Measurements from ENCODE around the gene STK40. TPM values are rescaled to one million over a fixed set of nuclear protein-coding genes. Genes with fewer than 3 reads are reported as not detected.
A peak's percentile ranks its signal among the peaks of the same experiment; 100 is the strongest.

STK40 gene
- total and polyA plus RNA-seq, 2 experiments from 2014 or later: 8.1 to 20.2 TPM

DNA sequence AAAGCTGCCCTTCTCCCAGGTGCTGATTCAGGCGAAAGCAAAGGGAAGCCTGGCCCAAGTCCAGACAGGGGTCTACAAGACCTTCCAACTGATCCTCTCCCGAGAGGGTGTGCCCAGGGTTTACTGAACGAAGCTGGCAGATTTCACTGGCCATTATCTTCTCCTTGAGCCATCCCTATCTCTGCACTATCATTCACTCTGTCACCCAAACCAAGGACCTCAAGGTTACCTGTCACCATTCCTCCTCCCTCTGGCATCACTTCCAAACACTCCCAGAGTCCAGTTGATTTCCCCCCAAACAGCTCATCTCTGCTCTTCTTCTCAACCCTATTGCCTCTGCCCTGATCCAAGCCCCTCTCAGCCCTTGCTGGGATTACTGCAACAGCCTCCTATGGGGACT is 4.9 kb downstream of the STK40 start:
- H3K79me2 ChIP-seq (replicated peaks; ENCODE audit: insufficient read depth): peaks cover 94% of the 10 kb centered on the region
- 0 out of 2 replicates have a peak overlapping the region, but pooled peaks have one; percentile 31 for H3K4me2 ChIP-seq
- H2AFZ ChIP-seq: no peak overlapping the region
- no peak for DNase-seq (ENCODE audit: low spot score)
- peaks cover 11% of the 10 kb centered on the region for H3K27me3 Mint-ChIP-seq (ENCODE audit: insufficient read depth, low read depth, poor library complexity)
- H3K9me3 Mint-ChIP-seq: no peaks in the 10 kb centered on the region
- no peak for ATAC-seq
- H3K4me1 Mint-ChIP-seq: peaks cover 34% of the 10 kb centered on the region
- peaks cover 4% of the 10 kb centered on the region for H3K36me3 Mint-ChIP-seq (ENCODE audit: low read depth)
- H3K27ac ChIP-seq (ENCODE audit: low read depth): 0 out of 2 replicates have a peak overlapping the region, but pooled peaks have one; percentile 45
- peak overlapping the region; percentile 28 for H3K27ac Mint-ChIP-seq
- H3K27me3 ChIP-seq (ENCODE audit: insufficient read depth): no peaks in the 10 kb centered on the region
- H3F3A ChIP-seq (replicated peaks; ENCODE audit: low read depth): peaks cover 10% of the 10 kb centered on the region; the same call in 1 of the 2 replicates
- no peak overlapping the region for H3K4me3 Mint-ChIP-seq
- no peaks in the 10 kb centered on the region for H3K9me2 ChIP-seq (ENCODE audit: insufficient read depth)
- H3K4me1 ChIP-seq (ENCODE audit: insufficient read depth): peaks cover 7% of the 10 kb centered on the region
- no peak overlapping the region for H3K4me3 ChIP-seq
- no peak for TF ChIP-seq JUNB (IDR thresholded peaks at IDR 0.05; ENCODE audit: unreplicated experiment)
- TF ChIP-seq, protein P1, sequence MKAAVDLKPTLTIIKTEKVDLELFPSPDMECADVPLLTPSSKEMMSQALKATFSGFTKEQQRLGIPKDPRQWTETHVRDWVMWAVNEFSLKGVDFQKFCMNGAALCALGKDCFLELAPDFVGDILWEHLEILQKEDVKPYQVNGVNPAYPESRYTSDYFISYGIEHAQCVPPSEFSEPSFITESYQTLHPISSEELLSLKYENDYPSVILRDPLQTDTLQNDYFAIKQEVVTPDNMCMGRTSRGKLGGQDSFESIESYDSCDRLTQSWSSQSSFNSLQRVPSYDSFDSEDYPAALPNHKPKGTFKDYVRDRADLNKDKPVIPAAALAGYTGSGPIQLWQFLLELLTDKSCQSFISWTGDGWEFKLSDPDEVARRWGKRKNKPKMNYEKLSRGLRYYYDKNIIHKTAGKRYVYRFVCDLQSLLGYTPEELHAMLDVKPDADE (IDR thresholded peaks at IDR 0.05): no peak
- no peak for TF ChIP-seq EZH2phosphoT487 (IDR thresholded peaks at IDR 0.05; ENCODE audit: unreplicated experiment)
- TF ChIP-seq, protein P2, sequence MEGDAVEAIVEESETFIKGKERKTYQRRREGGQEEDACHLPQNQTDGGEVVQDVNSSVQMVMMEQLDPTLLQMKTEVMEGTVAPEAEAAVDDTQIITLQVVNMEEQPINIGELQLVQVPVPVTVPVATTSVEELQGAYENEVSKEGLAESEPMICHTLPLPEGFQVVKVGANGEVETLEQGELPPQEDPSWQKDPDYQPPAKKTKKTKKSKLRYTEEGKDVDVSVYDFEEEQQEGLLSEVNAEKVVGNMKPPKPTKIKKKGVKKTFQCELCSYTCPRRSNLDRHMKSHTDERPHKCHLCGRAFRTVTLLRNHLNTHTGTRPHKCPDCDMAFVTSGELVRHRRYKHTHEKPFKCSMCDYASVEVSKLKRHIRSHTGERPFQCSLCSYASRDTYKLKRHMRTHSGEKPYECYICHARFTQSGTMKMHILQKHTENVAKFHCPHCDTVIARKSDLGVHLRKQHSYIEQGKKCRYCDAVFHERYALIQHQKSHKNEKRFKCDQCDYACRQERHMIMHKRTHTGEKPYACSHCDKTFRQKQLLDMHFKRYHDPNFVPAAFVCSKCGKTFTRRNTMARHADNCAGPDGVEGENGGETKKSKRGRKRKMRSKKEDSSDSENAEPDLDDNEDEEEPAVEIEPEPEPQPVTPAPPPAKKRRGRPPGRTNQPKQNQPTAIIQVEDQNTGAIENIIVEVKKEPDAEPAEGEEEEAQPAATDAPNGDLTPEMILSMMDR (conservative IDR thresholded peaks at IDR 0.05; ENCODE audit: low read depth in 2 of 2): no peak
- H3K36me3 ChIP-seq (ENCODE audit: insufficient read depth): no peaks in the 10 kb centered on the region
- H4K20me1 ChIP-seq (replicated peaks; ENCODE audit: insufficient read depth): peaks cover 40% of the 10 kb centered on the region

DNA sequence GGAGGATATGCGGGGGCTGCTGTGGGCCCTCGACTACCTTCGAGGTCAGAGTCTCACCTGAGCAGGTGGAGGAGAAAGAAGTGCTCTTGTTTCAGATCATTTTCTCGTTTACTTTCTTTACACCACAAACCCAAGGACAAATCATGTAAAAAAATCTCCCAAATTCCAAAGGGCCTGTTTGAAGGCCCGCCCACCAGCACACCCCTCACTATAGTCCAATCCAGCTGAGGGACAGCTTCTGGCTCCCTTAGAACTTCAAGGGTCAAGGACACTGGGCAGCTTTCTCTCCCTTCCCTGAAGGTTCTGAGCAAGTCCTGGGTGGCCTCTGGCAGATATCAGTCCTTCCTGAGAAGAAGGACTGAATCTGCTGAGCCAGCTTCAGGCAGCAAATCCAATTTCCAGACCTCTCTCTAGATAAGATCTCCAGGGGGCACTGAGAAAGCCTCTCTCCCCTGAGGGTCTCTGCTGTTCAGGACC is 5.5 kb downstream of the STK40 start:
- Mint-ChIP-seq H3K4me1 (peaks cover 34% of the 10 kb centered on the region), H3K9me3 (no peaks in the 10 kb centered on the region), H3K36me3 (ENCODE audit: low read depth) (peaks cover 4% of the 10 kb centered on the region), H3K27me3 (ENCODE audit: insufficient read depth, low read depth, poor library complexity) (peaks cover 11% of the 10 kb centered on the region), H3K4me3 (no peak overlapping the region), H3K27ac (peak overlapping the region; percentile 28)
- Histone ChIP-seq H3K27ac (ENCODE audit: low read depth) (peak overlapping the region; percentile 45; the same call in 1 of the 2 replicates), H3K4me1 (ENCODE audit: insufficient read depth) (peaks cover 7% of the 10 kb centered on the region), H4K20me1 (replicated peaks; ENCODE audit: insufficient read depth) (peaks cover 40% of the 10 kb centered on the region), H3K9me2 (ENCODE audit: insufficient read depth) (no peaks in the 10 kb centered on the region), H3K36me3 (ENCODE audit: insufficient read depth) (no peaks in the 10 kb centered on the region), H3K4me3 (no peak overlapping the region), H3K4me2 (peak overlapping the region; percentile 31; the same call in 1 of the 2 replicates), H3K27me3 (ENCODE audit: insufficient read depth) (no peaks in the 10 kb centered on the region), H2AFZ (no peak overlapping the region), H3K79me2 (replicated peaks; ENCODE audit: insufficient read depth) (peaks cover 99% of the 10 kb centered on the region), H3F3A (replicated peaks; ENCODE audit: low read depth) (peaks cover 9% of the 10 kb centered on the region; the same call in 1 of the 2 replicates)
- DNase-seq (ENCODE audit: low spot score): no peak
- ATAC-seq: no peak
- TF ChIP-seq NANOG (IDR thresholded peaks at IDR 0.05; ENCODE audit: borderline replicate concordance) (no peak), ZNF331 (CRISPR knock-in tag; IDR thresholded peaks at IDR 0.05; ENCODE audit: low read depth) (no peak), JUNB (IDR thresholded peaks at IDR 0.05; ENCODE audit: unreplicated experiment) (no peak), CREB1 (CRISPR knock-in tag; IDR thresholded peaks at IDR 0.05; ENCODE audit: low read depth) (no peak), EZH2phosphoT487 (IDR thresholded peaks at IDR 0.05; ENCODE audit: unreplicated experiment) (no peak), STAT1 (IDR thresholded peaks at IDR 0.05; ENCODE audit: unreplicated experiment) (no peak), POLR2AphosphoS5 (IDR thresholded peaks at IDR 0.05; ENCODE audit: low read depth) (no peak), ZNF114 (CRISPR knock-in tag; IDR thresholded peaks at IDR 0.05) (no peak)
- TF ChIP-seq, protein P1 (IDR thresholded peaks at IDR 0.05): no peak
- TF ChIP-seq, protein P3, sequence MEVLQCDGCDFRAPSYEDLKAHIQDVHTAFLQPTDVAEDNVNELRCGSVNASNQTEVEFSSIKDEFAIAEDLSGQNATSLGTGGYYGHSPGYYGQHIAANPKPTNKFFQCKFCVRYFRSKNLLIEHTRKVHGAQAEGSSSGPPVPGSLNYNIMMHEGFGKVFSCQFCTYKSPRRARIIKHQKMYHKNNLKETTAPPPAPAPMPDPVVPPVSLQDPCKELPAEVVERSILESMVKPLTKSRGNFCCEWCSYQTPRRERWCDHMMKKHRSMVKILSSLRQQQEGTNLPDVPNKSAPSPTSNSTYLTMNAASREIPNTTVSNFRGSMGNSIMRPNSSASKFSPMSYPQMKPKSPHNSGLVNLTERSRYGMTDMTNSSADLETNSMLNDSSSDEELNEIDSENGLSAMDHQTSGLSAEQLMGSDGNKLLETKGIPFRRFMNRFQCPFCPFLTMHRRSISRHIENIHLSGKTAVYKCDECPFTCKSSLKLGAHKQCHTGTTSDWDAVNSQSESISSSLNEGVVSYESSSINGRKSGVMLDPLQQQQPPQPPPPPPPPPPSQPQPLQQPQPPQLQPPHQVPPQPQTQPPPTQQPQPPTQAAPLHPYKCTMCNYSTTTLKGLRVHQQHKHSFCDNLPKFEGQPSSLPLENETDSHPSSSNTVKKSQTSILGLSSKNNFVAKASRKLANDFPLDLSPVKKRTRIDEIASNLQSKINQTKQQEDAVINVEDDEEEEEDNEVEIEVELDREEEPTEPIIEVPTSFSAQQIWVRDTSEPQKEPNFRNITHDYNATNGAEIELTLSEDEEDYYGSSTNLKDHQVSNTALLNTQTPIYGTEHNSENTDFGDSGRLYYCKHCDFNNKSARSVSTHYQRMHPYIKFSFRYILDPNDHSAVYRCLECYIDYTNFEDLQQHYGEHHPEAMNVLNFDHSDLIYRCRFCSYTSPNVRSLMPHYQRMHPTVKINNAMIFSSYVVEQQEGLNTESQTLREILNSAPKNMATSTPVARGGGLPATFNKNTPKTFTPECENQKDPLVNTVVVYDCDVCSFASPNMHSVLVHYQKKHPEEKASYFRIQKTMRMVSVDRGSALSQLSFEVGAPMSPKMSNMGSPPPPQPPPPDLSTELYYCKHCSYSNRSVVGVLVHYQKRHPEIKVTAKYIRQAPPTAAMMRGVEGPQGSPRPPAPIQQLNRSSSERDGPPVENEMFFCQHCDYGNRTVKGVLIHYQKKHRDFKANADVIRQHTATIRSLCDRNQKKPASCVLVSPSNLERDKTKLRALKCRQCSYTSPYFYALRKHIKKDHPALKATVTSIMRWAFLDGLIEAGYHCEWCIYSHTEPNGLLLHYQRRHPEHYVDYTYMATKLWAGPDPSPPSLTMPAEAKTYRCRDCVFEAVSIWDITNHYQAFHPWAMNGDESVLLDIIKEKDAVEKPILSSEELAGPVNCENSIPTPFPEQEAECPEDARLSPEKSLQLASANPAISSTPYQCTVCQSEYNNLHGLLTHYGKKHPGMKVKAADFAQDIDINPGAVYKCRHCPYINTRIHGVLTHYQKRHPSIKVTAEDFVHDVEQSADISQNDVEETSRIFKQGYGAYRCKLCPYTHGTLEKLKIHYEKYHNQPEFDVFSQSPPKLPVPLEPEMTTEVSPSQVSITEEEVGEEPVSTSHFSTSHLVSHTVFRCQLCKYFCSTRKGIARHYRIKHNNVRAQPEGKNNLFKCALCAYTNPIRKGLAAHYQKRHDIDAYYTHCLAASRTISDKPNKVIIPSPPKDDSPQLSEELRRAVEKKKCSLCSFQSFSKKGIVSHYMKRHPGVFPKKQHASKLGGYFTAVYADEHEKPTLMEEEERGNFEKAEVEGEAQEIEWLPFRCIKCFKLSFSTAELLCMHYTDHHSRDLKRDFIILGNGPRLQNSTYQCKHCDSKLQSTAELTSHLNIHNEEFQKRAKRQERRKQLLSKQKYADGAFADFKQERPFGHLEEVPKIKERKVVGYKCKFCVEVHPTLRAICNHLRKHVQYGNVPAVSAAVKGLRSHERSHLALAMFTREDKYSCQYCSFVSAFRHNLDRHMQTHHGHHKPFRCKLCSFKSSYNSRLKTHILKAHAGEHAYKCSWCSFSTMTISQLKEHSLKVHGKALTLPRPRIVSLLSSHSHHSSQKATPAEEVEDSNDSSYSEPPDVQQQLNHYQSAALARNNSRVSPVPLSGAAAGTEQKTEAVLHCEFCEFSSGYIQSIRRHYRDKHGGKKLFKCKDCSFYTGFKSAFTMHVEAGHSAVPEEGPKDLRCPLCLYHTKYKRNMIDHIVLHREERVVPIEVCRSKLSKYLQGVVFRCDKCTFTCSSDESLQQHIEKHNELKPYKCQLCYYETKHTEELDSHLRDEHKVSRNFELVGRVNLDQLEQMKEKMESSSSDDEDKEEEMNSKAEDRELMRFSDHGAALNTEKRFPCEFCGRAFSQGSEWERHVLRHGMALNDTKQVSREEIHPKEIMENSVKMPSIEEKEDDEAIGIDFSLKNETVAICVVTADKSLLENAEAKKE (CRISPR knock-in tag; IDR thresholded peaks at IDR 0.05): no peak
